Caki2 (cell line): ENCODE data around the gene ASTL. TPM values are rescaled to one million over a fixed set of nuclear protein-coding genes. Genes with fewer than 3 reads are reported as not detected.

Experiments
- DNase-seq: peaks from one replicate; pipeline ENCODE4 v3.0.0-alpha.2; 2015; ENCODE audit warnings: low read depth
- in situ Hi-C: cut with HindIII; loops from 2 replicates; pipeline ENCODE4 v1.10.0; 2016; ENCODE audit warnings: low sequenced_read_pairs, low pct_unique_long_range_greater_than_20kb, mixed read lengths
- total RNA-seq: library from RNA; depleted of rRNA; stranded (reverse); fragments of >200 nt; shearing (Covaris generic); gene quantifications from 2 replicates; pipeline ENCODE4 v1.2.3, GENCODE V29; 2014; ENCODE audit warnings: low replicate concordance; rRNA removed

ASTL gene
- total RNA-seq, 1 experiment from 2014 or later: not detected

GRCh38 chr2:96082211-96083063 lies 55.9 kb downstream of the ASTL start:
- DNase-seq: no peak
- in situ Hi-C loops: no loop called here

- DNase-seq: no peak
- in situ Hi-C loops: no loop called here
Observed at GRCh38 chr2:96081042-96081441, 57.3 kb downstream of the ASTL start.

GRCh38 chr2:96075199-96075771 lies 63.0 kb downstream of the ASTL start:
- in situ Hi-C loops: no loop called here
- no peak for DNase-seq

DNA sequence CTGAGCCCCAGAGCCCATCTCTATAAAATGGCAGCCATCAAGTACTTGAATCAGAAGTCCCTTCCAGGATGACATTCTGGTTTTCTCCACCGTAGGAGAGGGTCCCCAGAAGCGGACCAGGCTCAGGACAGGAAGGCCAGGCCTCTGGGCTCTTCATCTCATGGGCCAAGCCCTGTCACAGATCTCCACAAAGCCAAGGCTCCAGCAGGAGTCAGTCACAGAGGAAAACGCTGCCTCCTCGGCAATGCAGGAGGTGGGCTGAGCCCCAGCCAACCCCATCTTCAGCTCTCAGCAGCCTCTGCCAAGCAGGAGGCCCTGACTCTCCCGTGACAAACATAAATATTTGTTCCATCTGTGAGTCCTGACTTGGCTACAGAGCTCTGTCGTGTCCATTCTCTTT lies 64.1 kb downstream of the ASTL start:
- in situ Hi-C loops: no loop called here

GRCh38 chr2:96073170-96073775 lies 65.0 kb downstream of the ASTL start:
- in situ Hi-C loops: no loop called here

More for the DNA sequence above, 64.1 kb downstream of the ASTL start:
- DNase-seq: no peak

More at GRCh38 chr2:96073170-96073775, 65.0 kb downstream of the ASTL start:
- DNase-seq: no peak

Other genes starting within 250 kb of the ASTL start
- 7.9 and 9.1 TPM in 2 replicates for gene ANKRD36C, start 146.7 kb downstream of the ASTL start, total RNA-seq
- not detected in 2 replicates for gene GPAT2, start 103.6 kb downstream of the ASTL start, total RNA-seq
- gene ADRA2B, start 21.9 kb downstream of the ASTL start, total RNA-seq: 0.32 TPM in 1 of 2 replicates, not detected in the other
- 6.1 and 7.4 TPM in 2 replicates for gene DUSP2, start 6.9 kb upstream of the ASTL start, total RNA-seq
- gene STARD7, start 70.3 kb upstream of the ASTL start, total RNA-seq: 118 and 156 TPM in 2 replicates
- gene TMEM127, start 127.5 kb upstream of the ASTL start, total RNA-seq: 17.4 and 29.8 TPM in 2 replicates
- 119 and 148 TPM in 2 replicates for gene CIAO1, start 127.7 kb upstream of the ASTL start, total RNA-seq
- gene SNRNP200, start 167.0 kb upstream of the ASTL start, total RNA-seq: 73.7 and 74.0 TPM in 2 replicates
- not detected in 2 replicates for gene ITPRIPL1, start 186.8 kb upstream of the ASTL start, total RNA-seq
- 30.5 and 43.0 TPM in 2 replicates for gene NCAPH, start 197.3 kb upstream of the ASTL start, total RNA-seq